ENCODE measurements around the gene PPIA.
A peak's percentile ranks its signal among the peaks of the same experiment; 100 is the strongest.

PPIA gene

DNA sequence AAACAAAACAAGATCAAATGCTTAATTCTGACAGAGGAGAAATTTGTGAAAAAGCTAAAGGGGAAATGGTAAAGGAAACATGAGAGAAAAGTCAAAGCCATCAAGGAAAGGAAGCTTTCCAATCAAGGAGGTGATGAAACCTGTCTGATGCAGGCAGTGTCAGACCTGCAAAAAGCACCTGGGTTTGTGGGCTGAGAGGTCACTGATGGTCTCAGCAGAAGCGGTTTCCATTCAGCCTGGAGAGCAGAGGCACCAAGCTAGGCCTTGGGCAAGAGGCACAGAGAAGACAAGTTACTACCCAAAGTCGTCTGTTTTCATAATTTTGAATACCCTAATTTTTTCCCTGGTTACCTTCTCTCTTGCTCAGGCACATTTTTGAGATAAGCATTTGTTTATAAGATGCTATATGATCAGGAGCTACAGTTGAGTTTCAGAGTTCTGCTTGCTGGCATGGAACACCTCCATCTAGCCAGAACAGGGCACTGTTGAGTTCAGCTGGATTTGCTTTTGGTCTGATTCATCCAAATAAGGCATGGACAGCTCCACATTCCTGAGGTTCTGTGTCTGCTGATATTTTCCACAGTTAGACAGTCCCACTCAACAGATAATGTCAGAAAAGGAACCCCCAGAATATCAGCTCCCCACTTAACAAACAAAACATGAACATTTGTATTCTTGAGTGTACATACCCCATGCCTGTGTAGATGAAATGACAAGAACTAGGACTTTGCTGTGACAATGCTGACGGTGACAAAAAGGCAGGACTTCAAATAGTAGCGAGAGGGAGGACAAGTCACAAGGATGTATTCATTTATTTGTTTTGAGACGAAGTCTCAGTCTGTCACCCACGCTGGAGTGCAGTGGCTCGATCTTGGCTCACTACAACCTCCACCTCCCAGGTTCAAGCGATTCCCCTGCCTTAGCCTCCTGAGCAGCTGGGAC lies 4.9 kb upstream of the PPIA start:
- no peak for TF ChIP-seq BACH2 (CRISPR knock-in tag; IDR thresholded peaks at IDR 0.05; ENCODE audit: borderline replicate concordance)

DNA sequence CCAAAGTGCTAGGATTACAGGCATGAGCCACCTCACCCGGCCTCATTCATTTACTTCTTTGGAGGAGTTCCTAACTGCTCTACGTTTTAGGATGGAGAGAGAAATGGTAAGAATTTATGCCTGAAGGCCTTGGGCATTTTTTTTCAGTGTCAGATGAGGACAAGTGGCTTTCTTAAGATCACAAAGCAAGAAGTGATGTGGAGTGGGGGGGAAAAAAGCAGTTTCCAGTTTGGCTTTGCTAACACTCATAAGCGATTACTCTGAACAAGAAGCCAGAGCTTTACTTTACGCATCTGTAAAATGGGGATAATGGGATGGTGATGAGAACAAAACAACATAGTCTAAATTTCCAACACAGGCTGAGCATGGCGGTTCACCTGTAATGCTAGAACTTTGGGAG lies 2.6 kb upstream of the PPIA start:
- no peak for TF ChIP-seq BACH2 (CRISPR knock-in tag; IDR thresholded peaks at IDR 0.05; ENCODE audit: borderline replicate concordance)
- TF ChIP-seq CSDC2 (CRISPR knock-in tag; IDR thresholded peaks at IDR 0.05) = no peak
- no peak for TF ChIP-seq ZC3H10 (CRISPR knock-in tag; IDR thresholded peaks at IDR 0.05)
- TF ChIP-seq RARB (CRISPR knock-in tag; IDR thresholded peaks at IDR 0.05) = no peak
- TF ChIP-seq ZNF565 (CRISPR knock-in tag; conservative IDR thresholded peaks at IDR 0.05; ENCODE audit: low read depth) = no peak
- TF ChIP-seq GLIS3 (CRISPR knock-in tag; IDR thresholded peaks at IDR 0.05) = no peak
- no peak for TF ChIP-seq OSR1 (CRISPR knock-in tag; IDR thresholded peaks at IDR 0.05)
- TF ChIP-seq ARNTL (CRISPR knock-in tag; IDR thresholded peaks at IDR 0.05; ENCODE audit: borderline replicate concordance, low read depth) = no peak
- TF ChIP-seq, protein P1, sequence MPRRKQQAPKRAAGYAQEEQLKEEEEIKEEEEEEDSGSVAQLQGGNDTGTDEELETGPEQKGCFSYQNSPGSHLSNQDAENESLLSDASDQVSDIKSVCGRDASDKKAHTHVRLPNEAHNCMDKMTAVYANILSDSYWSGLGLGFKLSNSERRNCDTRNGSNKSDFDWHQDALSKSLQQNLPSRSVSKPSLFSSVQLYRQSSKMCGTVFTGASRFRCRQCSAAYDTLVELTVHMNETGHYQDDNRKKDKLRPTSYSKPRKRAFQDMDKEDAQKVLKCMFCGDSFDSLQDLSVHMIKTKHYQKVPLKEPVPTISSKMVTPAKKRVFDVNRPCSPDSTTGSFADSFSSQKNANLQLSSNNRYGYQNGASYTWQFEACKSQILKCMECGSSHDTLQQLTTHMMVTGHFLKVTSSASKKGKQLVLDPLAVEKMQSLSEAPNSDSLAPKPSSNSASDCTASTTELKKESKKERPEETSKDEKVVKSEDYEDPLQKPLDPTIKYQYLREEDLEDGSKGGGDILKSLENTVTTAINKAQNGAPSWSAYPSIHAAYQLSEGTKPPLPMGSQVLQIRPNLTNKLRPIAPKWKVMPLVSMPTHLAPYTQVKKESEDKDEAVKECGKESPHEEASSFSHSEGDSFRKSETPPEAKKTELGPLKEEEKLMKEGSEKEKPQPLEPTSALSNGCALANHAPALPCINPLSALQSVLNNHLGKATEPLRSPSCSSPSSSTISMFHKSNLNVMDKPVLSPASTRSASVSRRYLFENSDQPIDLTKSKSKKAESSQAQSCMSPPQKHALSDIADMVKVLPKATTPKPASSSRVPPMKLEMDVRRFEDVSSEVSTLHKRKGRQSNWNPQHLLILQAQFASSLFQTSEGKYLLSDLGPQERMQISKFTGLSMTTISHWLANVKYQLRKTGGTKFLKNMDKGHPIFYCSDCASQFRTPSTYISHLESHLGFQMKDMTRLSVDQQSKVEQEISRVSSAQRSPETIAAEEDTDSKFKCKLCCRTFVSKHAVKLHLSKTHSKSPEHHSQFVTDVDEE (CRISPR knock-in tag; IDR thresholded peaks at IDR 0.05) = no peak
- TF ChIP-seq ZFP3 (CRISPR knock-in tag; IDR thresholded peaks at IDR 0.05) = no peak
- no peak for TF ChIP-seq SNAI2 (CRISPR knock-in tag; IDR thresholded peaks at IDR 0.05)
- ATAC-seq = no peak

More for the DNA sequence above, 4.9 kb upstream of the PPIA start:
- ATAC-seq = peak; percentile 11; the same call in 1 of the 3 replicates

DNA sequence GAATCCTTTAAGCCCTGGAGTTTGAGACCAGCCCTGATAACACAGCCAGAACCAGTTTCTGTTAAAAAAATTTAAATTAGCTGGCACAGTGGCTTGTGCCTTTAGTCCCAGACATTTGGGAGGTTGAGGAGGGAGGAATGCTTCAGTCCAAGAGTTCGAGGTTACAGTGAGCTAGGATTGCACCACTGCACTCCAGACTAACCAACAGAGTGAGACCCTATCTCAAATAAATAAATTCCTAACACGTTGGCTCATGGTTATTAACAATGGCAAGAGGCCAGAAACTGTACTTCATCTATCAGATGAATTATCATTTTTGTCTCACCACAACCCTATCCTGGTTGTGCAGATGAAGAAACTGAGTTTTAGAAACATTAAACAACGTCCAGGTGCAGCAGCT lies 2.1 kb upstream of the PPIA start:
- ATAC-seq = no peak
- TF ChIP-seq ZFP3 (CRISPR knock-in tag; IDR thresholded peaks at IDR 0.05) = no peak
- TF ChIP-seq PPARA (CRISPR knock-in tag; IDR thresholded peaks at IDR 0.05; ENCODE audit: borderline replicate concordance) = no peak
- no peak for TF ChIP-seq ZFP30 (CRISPR knock-in tag; IDR thresholded peaks at IDR 0.05)

DNA sequence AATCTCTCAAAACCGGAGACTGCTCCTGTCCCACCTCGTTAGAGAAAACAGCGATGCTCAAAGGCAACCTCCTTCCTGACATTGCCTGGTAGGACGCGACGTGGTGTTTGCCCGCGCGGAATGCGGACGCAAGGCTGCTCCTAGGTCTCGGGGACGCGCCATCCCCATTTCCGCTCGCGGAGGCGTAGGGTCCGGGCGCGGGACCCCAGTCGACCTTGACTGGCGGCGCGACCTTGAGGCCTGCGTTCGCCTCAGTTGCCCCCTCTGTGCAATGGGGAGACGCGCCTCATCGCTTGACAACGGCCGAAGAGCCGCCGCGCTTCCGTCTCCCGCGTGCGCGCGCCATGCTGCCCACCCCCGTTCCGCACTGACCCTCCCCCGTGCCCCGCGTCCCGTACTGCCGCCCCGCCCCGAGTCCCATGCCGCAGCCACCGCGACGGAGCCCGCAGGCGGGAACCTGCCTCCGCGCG lies 412 bp upstream of the PPIA start:
- ATAC-seq = peak; percentile 52
- TF ChIP-seq, protein P2, sequence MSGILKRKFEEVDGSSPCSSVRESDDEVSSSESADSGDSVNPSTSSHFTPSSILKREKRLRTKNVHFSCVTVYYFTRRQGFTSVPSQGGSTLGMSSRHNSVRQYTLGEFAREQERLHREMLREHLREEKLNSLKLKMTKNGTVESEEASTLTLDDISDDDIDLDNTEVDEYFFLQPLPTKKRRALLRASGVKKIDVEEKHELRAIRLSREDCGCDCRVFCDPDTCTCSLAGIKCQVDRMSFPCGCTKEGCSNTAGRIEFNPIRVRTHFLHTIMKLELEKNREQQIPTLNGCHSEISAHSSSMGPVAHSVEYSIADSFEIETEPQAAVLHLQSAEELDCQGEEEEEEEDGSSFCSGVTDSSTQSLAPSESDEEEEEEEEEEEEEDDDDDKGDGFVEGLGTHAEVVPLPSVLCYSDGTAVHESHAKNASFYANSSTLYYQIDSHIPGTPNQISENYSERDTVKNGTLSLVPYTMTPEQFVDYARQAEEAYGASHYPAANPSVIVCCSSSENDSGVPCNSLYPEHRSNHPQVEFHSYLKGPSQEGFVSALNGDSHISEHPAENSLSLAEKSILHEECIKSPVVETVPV (CRISPR knock-in tag; IDR thresholded peaks at IDR 0.05) = peak; percentile 74; the same call in 1 of the 2 replicates
- TF ChIP-seq BACH2 (CRISPR knock-in tag; IDR thresholded peaks at IDR 0.05; ENCODE audit: borderline replicate concordance) (no peak), RARB (CRISPR knock-in tag; IDR thresholded peaks at IDR 0.05) (no peak), PPARA (CRISPR knock-in tag; IDR thresholded peaks at IDR 0.05; ENCODE audit: borderline replicate concordance) (no peak), ZFP30 (CRISPR knock-in tag; IDR thresholded peaks at IDR 0.05) (no peak), ZNF8 (CRISPR knock-in tag; IDR thresholded peaks at IDR 0.05) (no peak), ESRRG (CRISPR knock-in tag; IDR thresholded peaks at IDR 0.05) (peak; percentile 99), TOX (CRISPR knock-in tag; IDR thresholded peaks at IDR 0.05; ENCODE audit: borderline replicate concordance) (no peak), SNAI2 (CRISPR knock-in tag; IDR thresholded peaks at IDR 0.05) (no peak), OSR1 (CRISPR knock-in tag; IDR thresholded peaks at IDR 0.05) (no peak), GLIS3 (CRISPR knock-in tag; IDR thresholded peaks at IDR 0.05) (peak; percentile 85; the same call in 1 of the 2 replicates), ZC3H10 (CRISPR knock-in tag; IDR thresholded peaks at IDR 0.05) (no peak), TCF4 (CRISPR knock-in tag; IDR thresholded peaks at IDR 0.05; ENCODE audit: borderline replicate concordance) (no peak), ZNF565 (CRISPR knock-in tag; conservative IDR thresholded peaks at IDR 0.05; ENCODE audit: low read depth) (no peak), ZNF70 (CRISPR knock-in tag; IDR thresholded peaks at IDR 0.05) (no peak), CSDC2 (CRISPR knock-in tag; IDR thresholded peaks at IDR 0.05) (peak; percentile 60; the same call in 1 of the 2 replicates), ISL1 (CRISPR knock-in tag; IDR thresholded peaks at IDR 0.05) (no peak), ARNTL (CRISPR knock-in tag; IDR thresholded peaks at IDR 0.05; ENCODE audit: borderline replicate concordance, low read depth) (no peak)
- TF ChIP-seq, protein P3, sequence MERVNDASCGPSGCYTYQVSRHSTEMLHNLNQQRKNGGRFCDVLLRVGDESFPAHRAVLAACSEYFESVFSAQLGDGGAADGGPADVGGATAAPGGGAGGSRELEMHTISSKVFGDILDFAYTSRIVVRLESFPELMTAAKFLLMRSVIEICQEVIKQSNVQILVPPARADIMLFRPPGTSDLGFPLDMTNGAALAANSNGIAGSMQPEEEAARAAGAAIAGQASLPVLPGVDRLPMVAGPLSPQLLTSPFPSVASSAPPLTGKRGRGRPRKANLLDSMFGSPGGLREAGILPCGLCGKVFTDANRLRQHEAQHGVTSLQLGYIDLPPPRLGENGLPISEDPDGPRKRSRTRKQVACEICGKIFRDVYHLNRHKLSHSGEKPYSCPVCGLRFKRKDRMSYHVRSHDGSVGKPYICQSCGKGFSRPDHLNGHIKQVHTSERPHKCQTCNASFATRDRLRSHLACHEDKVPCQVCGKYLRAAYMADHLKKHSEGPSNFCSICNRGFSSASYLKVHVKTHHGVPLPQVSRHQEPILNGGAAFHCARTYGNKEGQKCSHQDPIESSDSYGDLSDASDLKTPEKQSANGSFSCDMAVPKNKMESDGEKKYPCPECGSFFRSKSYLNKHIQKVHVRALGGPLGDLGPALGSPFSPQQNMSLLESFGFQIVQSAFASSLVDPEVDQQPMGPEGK (CRISPR knock-in tag; IDR thresholded peaks at IDR 0.05; ENCODE audit: borderline replicate concordance) = no peak
- TF ChIP-seq, protein P4, sequence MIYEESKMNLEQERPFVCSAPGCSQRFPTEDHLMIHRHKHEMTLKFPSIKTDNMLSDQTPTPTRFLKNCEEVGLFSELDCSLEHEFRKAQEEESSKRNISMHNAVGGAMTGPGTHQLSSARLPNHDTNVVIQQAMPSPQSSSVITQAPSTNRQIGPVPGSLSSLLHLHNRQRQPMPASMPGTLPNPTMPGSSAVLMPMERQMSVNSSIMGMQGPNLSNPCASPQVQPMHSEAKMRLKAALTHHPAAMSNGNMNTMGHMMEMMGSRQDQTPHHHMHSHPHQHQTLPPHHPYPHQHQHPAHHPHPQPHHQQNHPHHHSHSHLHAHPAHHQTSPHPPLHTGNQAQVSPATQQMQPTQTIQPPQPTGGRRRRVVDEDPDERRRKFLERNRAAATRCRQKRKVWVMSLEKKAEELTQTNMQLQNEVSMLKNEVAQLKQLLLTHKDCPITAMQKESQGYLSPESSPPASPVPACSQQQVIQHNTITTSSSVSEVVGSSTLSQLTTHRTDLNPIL (CRISPR knock-in tag; IDR thresholded peaks at IDR 0.05; ENCODE audit: low read depth) = no peak
- TF ChIP-seq, protein P1 (CRISPR knock-in tag; IDR thresholded peaks at IDR 0.05) = peak; percentile 78
